BLaER1 treated with 17β-estradiol and CSF1 and Interleukin-3, amounts not matched to agents 10 nM and 100 nM (cell line): ENCODE results near the gene UNC5C.
A peak's percentile ranks its signal among the peaks of the same experiment; 100 is the strongest.

Source experiments
- H3K27ac ChIP-seq, 11 experiments: shearing (Covaris generic); formaldehyde crosslinking; 2 replicates each; pipeline ENCODE4 v1.8.1; 2022
- H3K27me3 ChIP-seq, 11 experiments: shearing (Covaris generic); formaldehyde crosslinking; 2 replicates each; pipeline ENCODE4 v1.8.1; 2022
- H3K36me3 ChIP-seq, 11 experiments: shearing (Covaris generic); formaldehyde crosslinking; 2 replicates each; pipeline ENCODE4 v1.8.1; 2022
- H3K4me1 ChIP-seq, 10 experiments: shearing (Covaris generic); formaldehyde crosslinking; 2 replicates each; pipeline ENCODE4 v1.8.1; 2022
- H3K4me2 ChIP-seq, 11 experiments: shearing (Covaris generic); formaldehyde crosslinking; 2 replicates each; pipeline ENCODE4 v1.8.1; 2022
- H3K4me3 ChIP-seq, 10 experiments: shearing (Covaris generic); formaldehyde crosslinking; 2 replicates each; pipeline ENCODE4 v1.8.1; 2022
- H3K9ac ChIP-seq, 11 experiments: shearing (Covaris generic); formaldehyde crosslinking; 2 replicates each; pipeline ENCODE4 v1.8.1; 2022
- H3K9me3 ChIP-seq, 11 experiments: shearing (Covaris generic); formaldehyde crosslinking; replicated peaks in 1 of 11; 2 replicates each; pipeline ENCODE4 v1.8.1; 2022
- H4K20me1 ChIP-seq, 11 experiments: shearing (Covaris generic); formaldehyde crosslinking; 2 replicates each; pipeline ENCODE4 v1.8.1; 2022
- Cebpa-rat ChIP-seq, 11 experiments: shearing (Covaris generic); IDR thresholded peaks; 2 replicates each; pipeline ENCODE4 v1.8.1; 2022

UNC5C gene

DNA sequence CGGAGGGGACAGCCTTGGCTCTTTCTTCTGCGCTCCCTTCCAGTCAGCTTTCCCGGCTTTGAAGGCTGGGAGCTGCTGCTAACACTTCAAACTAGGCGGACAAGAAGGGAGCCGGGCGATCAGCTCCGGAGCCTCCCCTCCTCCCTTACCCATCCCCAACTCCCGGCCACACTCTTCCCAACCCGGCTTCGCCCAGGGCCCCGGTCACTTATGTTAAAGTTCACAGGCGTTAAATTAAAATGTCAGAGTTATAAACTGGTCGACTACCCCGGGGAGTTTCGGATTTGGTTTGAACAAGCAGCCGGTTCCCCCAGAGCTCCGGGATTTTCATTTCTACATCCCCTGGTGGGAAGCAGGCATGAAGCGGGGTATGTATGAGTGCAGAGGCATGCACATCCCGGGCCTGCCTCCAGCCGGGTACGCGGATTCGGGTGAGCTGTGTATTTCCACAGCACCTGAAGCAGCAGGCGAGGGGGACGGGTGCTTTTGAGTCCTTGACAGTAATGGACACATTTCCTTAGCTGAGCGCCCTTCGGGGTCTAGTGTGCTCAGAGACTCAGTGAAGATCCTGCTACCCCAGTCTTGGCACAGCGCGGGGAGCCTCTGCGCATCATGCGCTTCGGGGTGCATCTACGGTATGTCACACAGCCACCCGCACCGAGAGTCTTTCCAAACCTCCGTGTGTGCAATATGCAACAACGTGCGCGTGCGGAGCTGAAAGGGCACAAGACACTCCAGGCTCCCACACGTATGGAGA lies 880 bp downstream of the UNC5C start:
- H4K20me1 ChIP-seq, result no peaks in the 10 kb centered on the region
- no peaks in the 10 kb centered on the region for H3K36me3 ChIP-seq
- no peak overlapping the region for H3K9ac ChIP-seq
- H3K4me1 ChIP-seq, result no peaks in the 10 kb centered on the region
- H3K27ac ChIP-seq, result no peak overlapping the region
- H3K4me2 ChIP-seq, result no peak overlapping the region
- TF ChIP-seq Cebpa-rat (IDR thresholded peaks at IDR 0.05), result no peak
- H3K27me3 ChIP-seq, result no peaks in the 10 kb centered on the region
- H3K4me3 ChIP-seq, result no peak overlapping the region
- H3K9me3 ChIP-seq, result peaks cover 20 to 28% (median 23%) of the 10 kb centered on the region in 11 experiments

DNA sequence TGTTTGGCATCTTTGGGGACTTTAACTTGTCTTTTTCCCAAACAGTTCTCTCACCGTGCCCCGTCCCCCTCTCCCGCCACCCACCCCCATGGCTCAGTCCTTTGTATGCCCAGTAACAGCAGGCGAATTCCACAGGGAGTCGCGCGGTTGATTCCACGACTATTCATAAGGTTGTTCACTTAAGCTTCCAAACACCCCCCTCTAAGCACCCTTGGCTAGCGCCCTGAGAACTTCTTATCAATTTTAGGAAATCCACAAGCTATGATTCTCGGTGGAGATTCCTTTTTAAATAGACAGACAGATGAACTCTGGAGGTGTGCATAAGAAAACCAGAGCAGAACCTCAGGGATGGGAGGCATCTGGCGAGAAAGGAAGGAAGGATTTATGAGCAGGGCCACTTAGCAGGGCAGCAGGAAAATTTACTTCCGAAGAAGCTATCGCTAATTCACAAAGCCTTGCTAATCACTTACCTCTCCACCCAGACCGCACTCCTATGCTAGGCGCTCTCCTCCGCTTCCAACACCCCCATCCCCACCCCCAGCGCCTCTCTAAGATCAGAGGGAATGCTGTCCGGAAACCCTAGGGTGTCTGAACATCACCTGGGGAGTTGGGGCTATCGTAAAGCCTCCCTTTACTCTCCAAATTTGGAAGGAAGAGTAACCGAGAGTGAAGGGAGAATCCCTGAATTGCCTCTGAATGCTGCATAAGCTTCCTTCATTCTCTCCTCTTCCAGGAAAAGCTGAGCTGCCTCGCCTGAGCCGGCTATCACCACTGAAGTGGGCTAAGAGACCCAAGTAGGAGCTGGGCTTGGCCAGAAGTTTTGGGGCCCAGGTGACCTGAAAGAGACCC lies 1.7 kb downstream of the UNC5C start:
- H3K9ac ChIP-seq, result no peak overlapping the region
- no peaks in the 10 kb centered on the region for H3K27me3 ChIP-seq
- no peak for TF ChIP-seq Cebpa-rat (IDR thresholded peaks at IDR 0.05)
- no peak overlapping the region for H3K4me3 ChIP-seq
- H4K20me1 ChIP-seq, result no peaks in the 10 kb centered on the region
- no peak overlapping the region for H3K4me2 ChIP-seq
- H3K9me3 ChIP-seq, result peaks cover 20 to 28% (median 23%) of the 10 kb centered on the region in 11 experiments
- H3K27ac ChIP-seq, result no peak overlapping the region
- no peaks in the 10 kb centered on the region for H3K36me3 ChIP-seq
- no peaks in the 10 kb centered on the region for H3K4me1 ChIP-seq

DNA sequence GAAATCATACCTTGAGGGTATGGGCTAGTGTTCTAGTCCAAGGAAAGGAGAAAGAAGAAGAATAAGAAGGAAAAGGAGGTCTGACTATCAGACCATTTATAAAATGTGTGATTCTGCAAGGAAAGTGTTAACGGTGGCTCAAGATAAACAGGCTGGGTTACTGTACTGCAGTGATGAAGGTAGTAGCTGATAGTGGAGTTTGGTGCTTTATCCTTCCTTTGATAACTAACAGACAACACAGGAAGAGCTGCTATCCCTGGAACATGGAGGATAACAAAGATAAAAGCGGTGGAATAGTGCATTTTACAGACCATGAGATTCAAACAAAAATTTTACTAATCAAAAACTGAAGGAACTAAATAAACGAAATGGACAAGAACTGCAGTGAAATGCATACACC lies 2.6 kb downstream of the UNC5C start:
- Histone ChIP-seq H4K20me1 (no peaks in the 10 kb centered on the region), H3K9me3 (peaks cover 20 to 28% (median 23%) of the 10 kb centered on the region in 11 experiments), H3K27ac (no peak overlapping the region), H3K27me3 (no peaks in the 10 kb centered on the region), H3K4me2 (no peak overlapping the region), H3K4me1 (no peaks in the 10 kb centered on the region), H3K9ac (no peak overlapping the region), H3K36me3 (no peaks in the 10 kb centered on the region), H3K4me3 (no peak overlapping the region)
- TF ChIP-seq Cebpa-rat (IDR thresholded peaks at IDR 0.05), result no peak

DNA sequence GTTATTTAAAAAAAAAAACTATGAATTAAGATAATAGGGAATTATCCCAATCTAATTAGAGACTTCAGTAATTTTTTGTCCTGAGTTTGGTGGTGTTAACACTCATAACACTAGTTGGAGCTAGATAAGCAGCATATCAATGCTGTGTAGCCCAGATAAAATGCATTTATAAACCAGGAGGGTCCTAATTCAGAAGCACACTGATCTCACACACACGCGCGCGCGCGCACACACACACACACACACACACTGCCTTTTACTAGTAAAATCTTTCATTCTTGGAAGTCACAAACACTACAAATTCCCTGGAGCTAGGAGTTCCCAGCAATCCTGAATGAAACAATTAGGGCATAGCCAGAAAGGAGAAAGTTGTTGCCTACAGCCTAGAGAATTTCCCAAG lies 3.2 kb downstream of the UNC5C start:
- no peaks in the 10 kb centered on the region for H3K36me3 ChIP-seq
- peaks cover 20 to 28% (median 23%) of the 10 kb centered on the region in 11 experiments for H3K9me3 ChIP-seq
- no peak overlapping the region for H3K27ac ChIP-seq
- no peak overlapping the region for H3K4me3 ChIP-seq
- TF ChIP-seq Cebpa-rat (IDR thresholded peaks at IDR 0.05), result no peak
- H3K9ac ChIP-seq, result no peak overlapping the region
- no peaks in the 10 kb centered on the region for H4K20me1 ChIP-seq
- H3K4me1 ChIP-seq, result no peaks in the 10 kb centered on the region
- H3K4me2 ChIP-seq, result no peak overlapping the region
- H3K27me3 ChIP-seq, result no peaks in the 10 kb centered on the region

DNA sequence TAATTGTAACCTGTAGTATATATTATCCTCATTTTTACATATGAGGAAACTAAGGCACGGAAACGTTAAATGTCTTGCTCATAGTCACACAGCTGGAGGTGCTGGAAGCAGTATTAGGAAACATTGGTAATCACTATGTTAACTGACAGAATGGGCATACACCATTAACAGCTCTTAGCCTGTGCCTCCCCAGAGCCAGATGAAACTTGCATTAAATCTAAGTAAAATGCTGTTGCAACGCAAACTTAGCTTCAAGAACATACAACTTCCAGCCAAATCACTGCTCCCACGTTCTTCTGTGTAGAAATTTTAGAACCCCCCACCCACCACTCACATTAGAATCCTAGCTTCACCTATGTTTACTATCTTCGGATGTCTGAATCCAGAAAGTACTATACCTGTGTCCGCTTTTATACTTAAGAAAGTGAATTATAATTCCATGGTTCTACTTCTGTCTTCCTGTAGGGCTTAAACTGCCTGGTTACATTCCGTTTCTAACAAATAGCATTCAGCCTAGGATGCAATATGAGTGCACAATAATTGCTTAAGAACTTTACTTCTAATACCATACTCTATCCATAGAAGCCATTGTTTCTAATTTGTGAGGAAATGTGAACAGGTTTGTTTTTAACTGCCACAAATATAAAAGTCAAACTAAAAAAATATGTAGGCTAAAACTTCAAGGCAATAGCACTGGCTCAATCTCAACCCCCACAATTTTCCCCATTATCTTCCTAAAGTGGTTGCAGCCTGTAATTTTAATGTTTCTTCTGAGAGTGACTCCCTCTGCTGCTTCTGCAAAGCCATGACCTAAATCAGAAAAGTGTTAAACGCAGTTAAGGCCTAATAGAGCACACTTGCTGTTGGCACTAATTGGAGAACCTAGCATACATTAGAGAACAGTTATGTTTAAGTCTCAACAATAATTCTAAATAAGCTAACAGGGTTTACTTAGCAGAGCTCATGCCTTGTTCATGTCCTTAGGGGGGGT lies 4.4 kb downstream of the UNC5C start:
- Histone ChIP-seq H3K4me1 (no peaks in the 10 kb centered on the region), H3K4me2 (no peak overlapping the region), H3K9me3 (peaks cover 15 to 22% (median 18%) of the 10 kb centered on the region in 11 experiments), H4K20me1 (no peaks in the 10 kb centered on the region), H3K4me3 (no peak overlapping the region), H3K9ac (no peak overlapping the region), H3K27ac (no peak overlapping the region), H3K27me3 (no peaks in the 10 kb centered on the region), H3K36me3 (no peaks in the 10 kb centered on the region)
- TF ChIP-seq Cebpa-rat (IDR thresholded peaks at IDR 0.05), result no peak

DNA sequence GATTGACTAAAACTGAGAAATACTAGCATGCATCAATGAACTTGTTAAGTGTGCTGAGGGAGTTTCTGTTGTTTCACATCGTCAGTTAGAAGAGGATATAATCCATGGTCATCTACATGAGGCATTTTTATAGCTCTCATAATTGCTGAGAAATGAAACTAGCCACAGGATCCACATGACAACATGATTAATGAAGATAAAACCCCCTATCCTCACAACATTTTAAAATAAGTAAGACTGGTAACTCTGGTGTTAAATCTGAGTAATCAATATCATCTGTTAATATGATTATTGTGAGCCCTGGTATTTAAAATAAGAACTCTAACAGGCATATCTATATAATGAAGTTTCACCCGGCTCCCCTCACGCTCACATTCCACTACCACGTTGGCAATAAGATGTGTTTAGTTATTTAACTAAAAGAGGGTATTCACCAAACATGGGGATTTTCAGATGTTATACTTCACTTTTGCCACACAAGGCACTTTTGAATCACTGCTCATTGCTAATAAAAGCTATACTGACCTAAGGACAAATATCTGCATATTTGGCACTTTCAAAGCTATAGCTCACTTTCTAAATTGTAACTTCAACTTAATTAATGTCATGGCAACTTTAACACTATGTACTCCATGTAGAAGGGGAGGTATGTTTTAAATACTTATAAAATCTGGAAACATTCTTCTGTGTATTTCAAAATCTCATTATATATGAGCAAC lies 6.7 kb downstream of the UNC5C start:
- no peaks in the 10 kb centered on the region for H4K20me1 ChIP-seq
- no peaks in the 10 kb centered on the region for H3K36me3 ChIP-seq
- peaks cover 0 to under 1% (median 0%) of the 10 kb centered on the region in 11 experiments; a peak in 1 of 22 replicates for H3K9me3 ChIP-seq
- no peak overlapping the region for H3K4me3 ChIP-seq
- no peaks in the 10 kb centered on the region for H3K4me1 ChIP-seq
- H3K4me2 ChIP-seq, result no peak overlapping the region
- H3K27ac ChIP-seq, result no peak overlapping the region
- H3K27me3 ChIP-seq, result no peaks in the 10 kb centered on the region
- no peak for TF ChIP-seq Cebpa-rat (IDR thresholded peaks at IDR 0.05)
- no peak overlapping the region for H3K9ac ChIP-seq

DNA sequence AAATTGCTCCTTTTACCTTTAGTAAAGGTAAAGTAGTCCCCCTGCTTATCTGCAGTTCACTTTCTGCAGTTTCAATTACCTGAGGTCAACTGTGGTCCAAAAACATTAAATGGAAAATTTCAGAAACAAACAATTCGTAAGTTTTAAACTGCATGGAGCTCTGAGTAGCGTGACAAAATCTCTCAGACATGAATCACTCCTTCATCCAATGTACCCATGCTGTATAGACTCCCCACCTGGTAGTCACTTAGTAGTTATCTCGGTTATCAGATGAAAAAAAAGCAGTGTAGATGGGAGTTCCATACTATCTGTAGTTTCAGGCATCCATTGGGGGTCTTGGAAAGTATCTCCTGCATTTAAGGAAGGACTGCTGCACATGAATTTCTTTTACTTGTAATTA lies 7.7 kb downstream of the UNC5C start:
- no peak for TF ChIP-seq Cebpa-rat (IDR thresholded peaks at IDR 0.05)
- Histone ChIP-seq H3K27ac (no peak overlapping the region), H3K4me1 (no peaks in the 10 kb centered on the region), H3K9ac (no peak overlapping the region), H3K36me3 (no peaks in the 10 kb centered on the region), H3K4me2 (no peak overlapping the region), H3K9me3 (no peaks in the 10 kb centered on the region), H3K4me3 (no peak overlapping the region), H3K27me3 (no peaks in the 10 kb centered on the region), H4K20me1 (no peaks in the 10 kb centered on the region)

DNA sequence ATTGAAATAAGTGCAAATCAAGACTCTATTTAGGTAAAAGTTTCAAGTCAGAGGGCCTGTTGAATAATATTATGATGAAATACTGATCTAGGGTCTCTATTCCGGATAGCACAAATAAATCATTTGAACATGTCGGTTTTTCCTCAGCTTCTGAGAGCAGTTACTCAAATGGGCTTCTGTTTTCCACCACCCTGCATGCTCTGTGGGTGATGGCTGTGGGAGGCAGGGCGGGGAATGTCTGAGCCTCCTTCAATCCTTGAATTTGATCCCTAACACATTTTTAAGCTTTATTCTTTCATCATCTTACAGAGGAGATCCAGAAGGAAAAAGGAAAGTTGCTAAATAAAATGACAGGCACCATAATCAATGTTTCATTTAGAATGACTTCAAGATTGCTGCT lies 8.5 kb downstream of the UNC5C start:
- TF ChIP-seq Cebpa-rat (IDR thresholded peaks at IDR 0.05), result 0 out of 22 replicates have a peak, but pooled peaks of 1 of the 11 experiments have one; percentile 7
- no peaks in the 10 kb centered on the region for H3K9me3 ChIP-seq
- no peaks in the 10 kb centered on the region for H4K20me1 ChIP-seq
- no peaks in the 10 kb centered on the region for H3K27me3 ChIP-seq
- H3K4me1 ChIP-seq, result no peaks in the 10 kb centered on the region
- no peak overlapping the region for H3K27ac ChIP-seq
- H3K4me2 ChIP-seq, result no peak overlapping the region
- H3K4me3 ChIP-seq, result no peak overlapping the region
- no peak overlapping the region for H3K9ac ChIP-seq
- no peaks in the 10 kb centered on the region for H3K36me3 ChIP-seq
